HG03469 (cell line): ENCODE measurements around the gene MAP3K1.
A peak's percentile ranks its signal among the peaks of the same experiment; 100 is the strongest.
"Not testable (repeated sequence)": the region's sequence is repeated elsewhere in the genome, so short reads cannot be mapped to it uniquely, and the experiment has no call there.

Source experiments
- ATAC-seq: cut with Tn5 transposase; IDR thresholded peaks from one replicate; pipeline ENCODE4 v1.9.1; 2021; ENCODE audit warnings: mild to moderate bottlenecking, moderate library complexity, moderate number of reproducible peaks; ENCODE audit not compliant: unreplicated experiment

The MAP3K1 gene

GRCh38 chr5:56814963-56815657 is at the start of gene MAP3K1:
Gene MAP3K1 (plus strand): TSS chr5:56815549. CDS start chr5:56815574, 25 bp downstream.
- peak; percentile 34 for ATAC-seq

- ATAC-seq, result no peak
These were observed 48.4 kb upstream of the MAP3K1 start for GRCh38 chr5:56766926-56767325.

GRCh38 chr5:56769875-56770604 is 45.3 kb upstream of the MAP3K1 start:
- no peak for ATAC-seq

GRCh38 chr5:56772767-56773166 is 42.6 kb upstream of the MAP3K1 start:
- ATAC-seq, result no peak

GRCh38 chr5:56774957-56775356 is 40.4 kb upstream of the MAP3K1 start:
- no peak for ATAC-seq

GRCh38 chr5:56776212-56776846 is 39.0 kb upstream of the MAP3K1 start:
- ATAC-seq, result not testable (repeated sequence)

- ATAC-seq, result no peak
These were observed 32.1 kb upstream of the MAP3K1 start for GRCh38 chr5:56783261-56783660.

GRCh38 chr5:56786346-56786745 is 29.0 kb upstream of the MAP3K1 start:
- no peak for ATAC-seq

GRCh38 chr5:56791396-56791795 is 24.0 kb upstream of the MAP3K1 start:
- ATAC-seq, result peak; percentile 81

GRCh38 chr5:56798521-56798920 is 16.8 kb upstream of the MAP3K1 start:
- no peak for ATAC-seq

GRCh38 chr5:56800186-56800585 is 15.2 kb upstream of the MAP3K1 start:
- no peak for ATAC-seq

- ATAC-seq, result no peak
These were observed 14.1 kb upstream of the MAP3K1 start for GRCh38 chr5:56801256-56801655.

- no peak for ATAC-seq
These were observed 13.1 kb upstream of the MAP3K1 start for GRCh38 chr5:56802205-56802604.

- ATAC-seq, result no peak
These were observed 12.3 kb upstream of the MAP3K1 start for GRCh38 chr5:56803025-56803424.

GRCh38 chr5:56803894-56804293 is 11.5 kb upstream of the MAP3K1 start:
- no peak for ATAC-seq

- ATAC-seq, result no peak
These were observed 7.7 kb upstream of the MAP3K1 start for GRCh38 chr5:56807679-56808078.

- ATAC-seq, result no peak
These were observed 7.1 kb upstream of the MAP3K1 start for GRCh38 chr5:56808211-56808610.

- ATAC-seq, result no peak
These were observed 4.5 kb upstream of the MAP3K1 start for GRCh38 chr5:56810826-56811225.

GRCh38 chr5:56812110-56812509 is 3.2 kb upstream of the MAP3K1 start:
- no peak for ATAC-seq

- no peak for ATAC-seq
These were observed 2.0 kb upstream of the MAP3K1 start for GRCh38 chr5:56813302-56813701.

GRCh38 chr5:56814361-56814962 is 887 bp upstream of the MAP3K1 start:
- ATAC-seq, result no peak
